HuH-7.5 (cell line): Measurements from ENCODE around the gene SLC41A3.
"Not testable (repeated sequence)": the region's sequence is repeated elsewhere in the genome, so short reads cannot be mapped to it uniquely, and the experiment has no call there.

Experiments
- DNase-seq: peaks from one replicate; pipeline ENCODE4 v3.0.0; 2011; ENCODE audit warnings: low spot score

The SLC41A3 gene

DNA sequence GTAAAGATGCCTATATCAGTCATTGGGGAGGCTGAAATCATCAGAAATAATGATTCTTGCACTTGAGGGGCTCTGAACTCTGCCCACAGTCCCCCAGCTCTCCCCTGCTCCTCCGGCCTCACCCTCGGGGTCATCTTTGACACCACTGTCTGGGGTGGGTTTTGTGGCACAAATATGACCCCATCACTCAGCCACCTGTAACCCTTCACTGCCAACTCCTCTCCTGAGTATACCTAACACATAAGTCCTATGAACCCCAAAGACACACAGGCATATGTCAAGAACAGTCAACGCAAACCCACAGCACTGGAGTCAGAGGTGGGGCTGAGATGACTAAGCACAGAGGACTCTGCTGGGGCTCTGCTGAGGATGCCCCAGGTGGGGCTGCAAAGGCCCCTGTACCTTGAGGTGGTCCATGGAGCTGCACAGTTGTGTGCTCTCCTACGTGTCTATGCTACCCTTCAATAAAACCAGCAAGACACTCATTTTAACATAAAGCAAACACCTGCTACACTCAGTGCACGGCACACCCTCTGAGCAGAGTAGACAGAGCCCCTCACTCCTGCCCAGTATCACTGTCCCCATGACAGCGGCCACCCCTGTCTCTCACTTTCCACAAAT lies 29.9 kb downstream of the SLC41A3 start:
- DNase-seq: no peak

DNA sequence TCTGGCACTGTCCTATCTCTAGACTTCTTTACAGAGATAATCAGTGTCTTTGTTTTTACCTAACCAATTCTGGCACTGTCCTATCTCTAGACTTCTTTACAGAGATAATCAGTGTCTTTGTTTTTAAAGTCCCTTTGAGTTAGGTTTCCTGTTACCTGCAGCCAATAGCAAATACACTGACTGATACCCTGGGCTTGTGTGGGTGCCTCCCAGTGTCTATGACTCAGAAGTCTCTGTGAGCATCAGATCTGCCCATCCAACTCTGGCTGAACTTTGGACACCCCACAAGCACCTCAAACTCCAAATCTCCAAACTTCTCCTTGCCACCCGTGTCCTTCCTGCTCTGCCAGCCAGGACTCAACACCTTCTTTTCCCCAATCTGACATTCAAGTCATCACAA lies 30.4 kb downstream of the SLC41A3 start:
- no peak for DNase-seq

DNA sequence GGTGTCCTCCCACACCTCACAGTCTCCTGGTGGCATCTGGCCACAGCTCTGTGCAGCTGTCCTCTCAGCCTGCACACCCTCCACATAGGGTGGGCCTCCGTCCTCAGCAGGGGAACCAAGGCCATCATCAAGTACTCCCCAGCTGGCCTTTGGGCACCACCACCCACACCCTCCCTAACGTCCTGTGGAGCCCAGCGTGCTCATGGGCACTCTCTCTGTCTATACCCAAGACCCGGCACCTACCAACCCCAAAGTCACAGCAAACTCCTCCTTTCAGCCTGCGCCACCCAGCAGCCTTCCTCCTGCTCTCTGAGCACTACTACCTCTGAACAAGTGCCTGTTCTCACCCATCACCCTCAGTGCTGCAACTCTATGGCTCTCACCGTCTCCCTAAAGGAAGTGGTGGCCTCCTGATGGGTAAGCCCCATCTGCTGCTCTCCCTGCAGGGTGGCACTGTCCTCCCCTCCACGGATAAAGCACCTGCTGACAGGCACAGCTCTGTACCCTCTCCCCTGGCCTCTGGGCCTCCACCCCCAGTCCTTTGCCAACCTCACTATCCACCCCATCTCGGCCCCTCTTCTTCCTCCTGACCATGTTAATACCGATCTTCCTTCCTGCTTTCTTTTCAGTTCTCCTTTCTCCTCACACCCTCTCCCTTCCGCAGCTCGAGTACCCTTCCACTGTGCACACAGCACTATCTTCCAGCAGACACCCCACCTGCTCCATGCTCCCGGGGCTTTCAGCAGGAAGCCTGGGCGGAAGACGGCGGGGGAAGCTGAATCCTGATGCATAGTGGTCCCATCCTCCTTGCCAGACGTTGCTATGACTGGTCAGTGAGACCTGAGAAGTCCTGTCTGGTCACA lies 31.5 kb downstream of the SLC41A3 start:
- DNase-seq: no peak

DNA sequence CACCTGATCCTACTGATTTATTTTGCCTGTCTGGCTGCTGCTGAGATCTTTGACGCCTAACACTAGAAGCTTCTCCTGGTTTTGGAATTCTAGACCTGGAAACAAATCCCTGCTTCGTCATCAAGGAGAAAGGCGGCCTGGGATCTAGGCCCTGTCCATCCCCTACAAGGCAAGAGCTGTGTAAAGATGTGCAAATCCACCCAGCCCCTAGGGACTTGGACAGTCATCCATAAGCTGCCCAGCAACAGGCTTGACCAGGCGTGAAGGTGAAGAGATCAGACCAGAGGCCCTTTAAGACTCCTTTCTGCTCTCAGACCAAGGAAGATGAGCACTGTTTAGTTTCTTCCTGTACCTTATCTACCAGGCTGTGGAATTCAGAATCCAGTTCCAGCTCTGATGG lies 32.2 kb downstream of the SLC41A3 start:
- no peak for DNase-seq

DNA sequence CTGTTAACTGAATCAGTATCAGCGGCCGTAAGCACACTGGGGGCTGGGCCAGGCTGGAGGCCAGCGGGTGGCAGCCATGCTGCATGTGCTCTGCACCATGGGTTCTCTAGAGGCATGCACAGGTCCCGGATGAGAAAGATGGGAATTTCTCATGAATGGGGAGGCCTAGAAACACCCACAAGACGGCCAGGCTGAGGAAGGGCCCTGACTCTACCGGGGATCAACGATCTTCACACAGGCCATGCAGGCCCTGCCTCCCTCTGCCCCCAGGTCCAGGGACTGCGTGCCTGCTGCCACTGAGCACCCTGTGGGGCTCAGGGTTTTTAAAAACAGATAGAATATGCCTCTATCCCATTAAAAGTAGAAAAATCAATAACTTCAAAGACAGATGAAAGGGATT lies 32.7 kb downstream of the SLC41A3 start:
- DNase-seq: no peak

DNA sequence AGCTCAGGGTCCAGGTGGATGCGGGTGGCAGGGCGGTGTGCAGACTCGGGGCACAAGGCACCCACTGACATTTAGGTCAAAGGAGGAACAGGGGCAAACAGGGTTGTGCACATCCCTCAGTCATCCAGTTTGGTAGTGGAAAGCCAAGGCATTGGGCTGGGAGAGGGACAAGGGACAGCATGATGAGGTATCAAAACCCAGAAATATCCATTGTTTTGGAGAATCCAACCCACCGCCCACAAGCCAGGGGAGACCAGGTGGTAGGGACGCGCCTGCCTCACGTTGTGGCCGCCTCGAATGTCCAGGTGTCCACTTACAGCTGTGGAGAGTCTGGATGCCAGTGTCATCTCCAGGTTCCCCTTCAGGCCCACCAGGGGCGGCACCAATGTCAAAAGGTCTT lies 33.3 kb downstream of the SLC41A3 start:
- DNase-seq: no peak

DNA sequence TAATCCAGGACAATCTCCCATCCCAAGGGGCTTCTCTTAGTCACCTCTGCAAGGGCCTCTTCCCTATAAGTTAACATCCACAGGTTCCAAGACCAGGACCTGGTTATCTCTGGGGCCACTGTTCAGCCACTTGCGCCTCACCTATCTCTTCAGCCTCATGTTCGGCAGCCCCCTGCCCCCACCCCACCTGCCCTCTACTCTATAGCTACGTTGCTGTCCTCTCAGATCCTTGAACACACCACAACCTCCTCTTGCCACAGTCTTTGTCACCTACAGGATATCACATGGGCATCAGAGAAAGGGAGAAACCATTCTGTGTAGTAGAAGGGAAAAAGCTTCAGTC lies 33.9 kb downstream of the SLC41A3 start:
- DNase-seq: no peak

DNA sequence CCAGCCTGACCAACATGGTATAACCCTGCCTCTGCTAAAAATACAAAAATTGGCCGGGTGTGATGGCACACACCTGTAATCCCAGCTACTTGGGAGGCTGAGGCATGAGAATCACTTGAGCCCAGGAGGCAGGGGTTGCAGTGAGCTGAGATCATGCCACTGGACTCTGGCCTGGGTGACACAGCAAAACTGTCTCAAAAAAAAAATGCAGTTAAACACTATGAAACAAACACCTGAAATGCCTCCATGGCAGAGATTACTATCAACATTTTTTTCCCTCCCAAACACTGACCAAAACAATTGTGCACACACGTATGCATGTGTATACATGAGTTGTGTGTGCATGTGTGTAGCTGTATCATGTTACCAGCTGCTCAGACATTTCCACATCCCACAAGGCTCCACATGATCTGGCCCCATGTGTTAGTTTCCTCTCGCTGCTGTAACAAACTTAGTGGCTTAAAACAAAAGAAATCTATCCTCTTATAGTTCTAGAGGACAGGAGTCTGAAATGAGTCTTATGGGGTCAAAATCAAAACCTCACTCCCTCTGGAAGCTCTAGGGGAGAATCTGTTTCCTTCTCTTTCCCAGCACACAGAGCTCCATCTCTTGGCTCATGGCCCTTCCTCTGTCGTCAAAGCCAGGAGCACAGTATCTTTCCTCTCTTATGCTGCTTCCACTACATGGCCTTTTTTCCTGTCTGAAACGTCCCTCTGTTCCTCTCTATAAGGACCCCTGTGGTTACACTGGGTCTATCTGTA lies 34.5 kb downstream of the SLC41A3 start:
- no peak for DNase-seq

DNA sequence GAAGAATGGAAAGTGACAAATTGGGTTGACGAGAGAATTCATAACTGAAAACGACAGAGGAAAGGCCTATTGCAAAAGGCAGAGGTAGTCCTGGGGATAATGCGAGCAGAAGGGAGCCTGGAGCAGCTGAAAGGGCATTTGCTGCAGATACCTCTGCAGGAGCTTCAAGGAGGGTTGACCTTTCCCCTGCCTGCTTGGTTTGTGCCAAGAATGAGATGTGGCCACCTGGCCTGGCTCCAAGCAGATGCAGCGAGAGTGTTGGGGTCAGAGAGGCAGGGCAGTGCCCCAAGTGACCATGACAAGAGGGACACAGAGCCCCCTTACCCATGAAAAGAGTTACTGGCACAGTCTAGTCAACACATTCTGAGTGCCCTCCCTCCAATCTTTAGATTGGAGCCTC lies 43.5 kb downstream of the SLC41A3 start:
- no peak for DNase-seq

DNA sequence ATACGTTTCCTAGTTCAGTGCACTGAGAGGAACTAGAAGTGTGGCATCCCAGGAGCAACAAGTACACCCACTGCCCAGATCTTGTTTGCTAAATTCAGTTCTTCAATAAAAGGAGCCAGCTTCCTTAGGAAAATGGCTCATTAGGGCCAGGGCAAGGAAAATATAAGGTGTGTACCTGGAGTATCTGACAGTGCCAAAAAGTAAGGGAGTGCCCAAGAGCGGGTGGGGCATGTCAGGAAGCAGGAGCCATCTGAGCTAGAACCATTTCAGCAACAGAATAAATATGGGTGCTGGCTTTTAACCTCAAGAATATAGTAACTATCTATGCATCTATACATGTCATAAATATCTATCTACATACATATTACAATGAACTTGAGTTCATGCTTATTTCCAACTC lies 44.1 kb downstream of the SLC41A3 start:
- DNase-seq: no peak

DNA sequence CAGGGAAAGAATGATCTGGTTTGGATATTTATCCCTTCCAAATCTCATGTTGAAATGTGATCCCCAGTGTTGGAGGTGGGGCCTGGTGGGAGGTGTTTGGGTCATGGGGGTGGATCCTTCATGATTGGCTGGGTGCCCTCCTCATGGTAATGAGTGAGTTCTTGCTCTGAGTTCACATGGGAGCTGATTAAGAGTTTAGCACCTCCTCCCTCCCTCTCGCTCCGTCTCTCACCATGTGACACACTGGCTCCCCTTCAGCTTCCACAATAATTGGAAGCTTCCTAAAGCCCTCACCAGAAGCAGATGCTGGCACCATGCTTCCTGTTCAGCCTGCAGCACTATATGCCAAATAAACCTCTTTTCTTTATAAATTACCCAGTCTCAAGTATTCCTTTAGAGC lies 45.1 kb downstream of the SLC41A3 start:
- DNase-seq: not testable (repeated sequence)

DNA sequence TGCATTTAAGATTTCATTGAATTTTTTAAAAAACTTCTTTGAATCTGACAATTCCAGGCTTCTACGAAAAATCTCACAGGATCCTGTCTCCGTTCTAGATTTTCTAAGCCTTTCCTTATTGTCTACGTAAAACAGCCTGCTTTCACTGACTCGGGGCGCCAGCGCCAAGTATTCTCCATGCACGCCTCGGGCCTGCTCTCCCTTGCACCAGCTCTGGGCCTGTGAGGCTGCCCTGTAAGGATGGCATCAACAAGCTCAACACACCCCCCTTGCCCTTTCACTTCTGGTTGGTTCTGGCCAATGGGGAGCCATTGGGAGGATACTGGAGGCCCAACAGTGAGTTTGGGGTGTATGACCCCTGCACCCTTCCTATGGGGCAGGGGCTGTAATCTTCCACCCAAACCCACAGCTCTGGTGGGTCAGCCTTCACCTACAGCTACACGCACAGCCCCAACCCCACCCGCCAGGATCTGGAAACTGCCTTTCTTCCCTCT lies 47.8 kb downstream of the SLC41A3 start:
- DNase-seq: no peak

DNA sequence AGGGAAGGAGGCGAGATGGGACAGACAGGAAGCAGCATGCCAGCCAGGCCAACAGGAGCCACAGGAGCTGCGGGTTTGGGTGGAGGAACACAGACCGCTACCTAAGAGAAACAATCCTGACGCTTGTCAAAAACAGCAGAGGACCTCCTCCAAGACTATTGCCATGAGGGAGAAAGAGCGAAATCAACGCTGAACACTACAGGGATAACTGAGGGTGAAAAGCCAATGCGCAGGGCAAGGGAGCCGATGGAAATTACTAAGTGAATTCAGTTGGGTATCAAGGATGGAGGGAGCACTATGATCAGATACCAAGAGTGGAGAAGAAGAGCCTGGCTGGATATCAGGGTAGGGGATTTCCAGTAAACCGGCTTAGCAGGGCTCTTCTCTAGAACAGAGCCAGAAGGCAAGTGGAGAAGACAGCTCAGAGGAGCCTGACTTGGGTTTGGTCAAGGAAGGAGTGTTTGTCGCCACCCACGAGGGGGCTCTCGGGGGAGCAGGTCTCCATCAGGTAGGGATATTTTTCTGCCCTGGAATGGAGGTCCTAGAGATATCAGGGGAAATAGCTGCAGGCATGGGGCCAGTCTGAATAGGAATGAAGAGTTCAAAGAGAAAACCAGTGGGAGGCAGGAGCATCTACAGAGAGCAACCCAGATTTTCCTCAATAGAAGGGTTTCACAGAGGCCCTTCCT lies 48.4 kb downstream of the SLC41A3 start:
- no peak for DNase-seq

DNA sequence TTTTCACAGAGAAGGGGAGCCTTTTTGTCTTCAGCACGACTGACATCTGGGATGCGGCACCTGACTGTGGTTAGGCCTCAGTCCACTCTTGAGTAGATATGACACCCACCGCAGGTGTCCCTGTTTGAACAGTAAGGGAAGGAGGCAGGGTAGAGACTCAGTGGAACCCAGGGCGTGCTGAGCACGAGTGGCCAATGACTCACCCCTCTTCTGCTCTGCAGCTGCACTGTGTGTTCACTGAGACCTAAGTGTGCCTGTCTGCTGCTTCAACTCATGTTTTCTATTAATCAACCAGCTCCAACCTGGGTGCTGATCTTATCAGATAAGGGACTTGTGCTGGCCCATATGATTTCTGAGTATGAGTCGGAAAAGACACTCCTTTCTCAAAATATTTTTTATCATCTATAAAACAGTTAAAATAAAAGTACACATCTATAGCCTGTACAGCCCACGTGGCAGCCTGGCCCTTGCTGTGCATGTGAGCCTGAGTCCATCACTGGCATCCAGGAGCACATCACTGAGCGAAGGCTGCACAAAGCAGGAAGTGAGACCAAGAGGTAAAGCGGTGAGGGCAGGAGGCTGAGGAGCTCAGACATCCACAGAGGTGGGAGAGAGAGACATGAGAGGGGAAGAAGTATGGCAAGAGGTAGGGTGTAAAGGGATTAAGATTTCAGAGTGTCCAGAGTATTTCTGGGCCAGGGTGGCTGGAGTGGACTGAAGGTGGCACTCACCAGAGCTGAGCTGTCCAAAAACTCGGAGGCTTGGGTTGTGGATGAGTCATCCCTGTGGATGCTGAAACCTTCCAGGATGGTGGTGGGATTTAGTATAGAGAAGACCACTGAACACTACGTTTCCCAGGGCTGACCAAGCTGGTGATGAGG lies 49.2 kb downstream of the SLC41A3 start:
- DNase-seq: no peak

DNA sequence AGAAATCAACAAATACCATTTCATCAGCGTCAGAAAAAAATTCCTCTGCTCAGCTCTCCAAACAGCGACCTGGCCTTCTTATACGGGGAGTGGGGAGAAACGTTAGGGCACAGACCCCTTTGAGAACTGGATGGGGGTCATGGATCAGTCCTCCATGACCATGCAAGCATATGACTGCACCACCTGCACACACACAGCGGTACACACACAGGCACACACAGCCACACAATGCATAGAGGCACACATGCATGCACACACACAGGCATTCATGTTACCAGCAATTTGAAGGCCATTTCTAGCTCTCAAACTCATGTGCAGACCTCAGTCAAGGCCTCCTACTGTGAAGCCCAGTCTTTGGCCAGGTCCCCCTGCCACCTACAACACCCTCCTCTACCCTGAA lies 50.2 kb downstream of the SLC41A3 start:
- no peak for DNase-seq

DNA sequence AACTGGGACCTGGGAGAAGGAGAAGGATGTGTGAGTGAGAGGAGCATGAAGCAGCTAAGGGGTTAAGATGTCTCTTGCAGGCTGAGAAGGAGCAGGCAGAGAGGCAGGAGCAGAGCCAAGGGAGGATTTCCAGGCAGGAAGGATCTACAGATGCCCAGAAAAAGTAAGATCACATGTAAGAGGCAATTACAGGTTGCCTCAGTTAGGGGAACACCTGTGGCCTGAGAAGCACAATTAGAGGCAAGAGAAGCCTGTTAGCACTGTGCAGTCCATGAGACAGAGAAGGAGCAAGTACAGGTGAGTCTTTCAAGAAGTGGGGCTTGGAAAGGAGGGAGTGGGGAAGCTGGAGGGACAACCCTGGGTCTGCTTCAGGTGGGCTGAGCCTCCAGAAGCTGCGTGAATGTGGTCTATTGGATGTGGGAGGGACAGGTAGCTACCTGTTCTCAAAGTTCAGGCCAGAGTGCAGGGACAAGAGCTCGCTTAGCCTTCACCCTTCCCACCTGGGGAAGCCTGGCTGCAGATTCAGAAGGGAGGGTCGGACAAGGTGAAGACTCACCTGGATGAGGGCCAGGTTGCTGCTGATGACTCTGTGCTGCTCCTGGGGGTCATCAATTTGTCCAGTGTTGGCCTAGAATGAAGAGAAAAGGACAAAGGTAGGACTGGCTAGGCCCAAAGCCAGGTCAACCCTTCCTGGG lies 50.7 kb downstream of the SLC41A3 start:
- DNase-seq: no peak

DNA sequence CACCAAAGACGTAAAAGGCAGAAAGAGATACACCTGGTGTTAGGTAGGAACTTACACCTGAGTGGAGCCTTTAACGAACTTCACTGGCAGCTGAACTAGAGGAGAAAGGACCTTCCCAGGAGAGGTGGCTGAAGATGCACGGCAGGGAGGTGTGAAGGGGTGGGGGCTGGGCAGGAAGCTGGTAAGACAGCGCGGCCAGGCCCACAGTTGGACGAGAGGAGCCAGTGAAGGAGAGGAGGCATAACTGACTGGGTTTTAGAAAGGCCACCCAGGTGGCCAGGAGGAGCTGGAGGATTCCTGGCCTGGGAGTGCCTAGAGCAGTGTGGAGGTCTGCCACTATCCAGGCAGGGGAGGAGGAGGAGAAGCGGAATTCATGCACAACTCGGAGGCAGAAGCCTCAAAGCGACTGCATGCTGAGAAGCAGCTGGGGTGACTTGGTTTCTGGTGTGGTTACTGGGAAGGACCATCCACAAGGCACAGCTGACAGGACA lies 51.9 kb downstream of the SLC41A3 start:
- no peak for DNase-seq

DNA sequence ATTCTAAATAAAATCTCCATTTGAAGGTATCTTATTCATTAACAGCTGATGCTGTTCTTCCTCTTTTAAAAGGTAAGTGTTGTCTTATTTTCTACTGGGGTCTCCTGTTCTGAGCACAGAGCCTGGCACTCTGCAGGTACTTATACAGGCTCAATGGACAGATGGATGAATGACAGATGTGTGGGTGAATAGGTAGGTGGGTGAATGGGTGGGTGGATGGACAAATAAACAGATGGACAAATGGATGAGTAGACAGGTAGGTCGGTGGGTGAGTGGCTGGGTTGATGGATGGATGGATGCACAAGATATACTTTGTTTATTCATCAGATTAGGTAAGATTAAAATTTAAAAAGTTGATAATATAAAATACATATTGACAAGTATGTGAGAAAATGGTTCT lies 53.5 kb downstream of the SLC41A3 start:
- DNase-seq: no peak

DNA sequence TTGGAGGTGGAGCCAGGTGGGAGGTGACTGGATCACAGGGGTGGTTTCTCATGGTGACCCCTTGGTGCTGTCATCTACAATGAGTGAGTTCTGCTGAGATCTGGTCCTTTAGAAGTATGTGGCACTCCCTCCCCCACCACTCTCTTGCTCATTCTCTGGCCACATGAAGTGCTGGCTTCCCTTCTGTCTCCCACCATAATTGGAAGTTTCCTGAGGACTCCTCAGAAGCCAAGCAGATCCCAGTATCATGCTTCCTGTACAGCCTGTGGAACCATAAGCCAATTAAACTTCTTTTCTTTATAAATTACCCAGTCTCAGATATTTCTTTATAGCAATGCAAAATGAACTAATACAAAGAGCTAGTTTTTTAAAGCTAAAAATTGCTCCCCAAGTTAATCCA lies 54.7 kb downstream of the SLC41A3 start:
- DNase-seq: no peak

DNA sequence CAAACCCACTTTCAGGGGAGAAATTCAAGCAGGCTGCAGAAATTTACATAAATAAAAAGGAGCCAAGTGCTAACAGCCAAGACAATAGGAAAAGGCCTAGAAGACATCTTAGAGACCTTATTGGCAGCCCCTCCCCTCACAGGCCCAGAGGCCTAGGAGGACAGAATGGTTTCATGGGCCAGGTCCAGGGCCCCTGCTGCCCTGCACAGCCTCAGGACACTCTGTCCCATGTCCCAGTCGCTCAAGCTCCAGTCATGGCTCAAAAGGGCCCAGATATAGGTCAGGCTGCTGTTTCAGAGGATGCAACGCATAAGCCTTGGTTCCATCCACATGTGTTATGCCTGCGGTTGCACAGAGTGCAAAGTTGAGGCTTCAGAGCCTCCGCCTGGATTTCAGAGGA lies 55.8 kb downstream of the SLC41A3 start:
- DNase-seq: no peak

DNA sequence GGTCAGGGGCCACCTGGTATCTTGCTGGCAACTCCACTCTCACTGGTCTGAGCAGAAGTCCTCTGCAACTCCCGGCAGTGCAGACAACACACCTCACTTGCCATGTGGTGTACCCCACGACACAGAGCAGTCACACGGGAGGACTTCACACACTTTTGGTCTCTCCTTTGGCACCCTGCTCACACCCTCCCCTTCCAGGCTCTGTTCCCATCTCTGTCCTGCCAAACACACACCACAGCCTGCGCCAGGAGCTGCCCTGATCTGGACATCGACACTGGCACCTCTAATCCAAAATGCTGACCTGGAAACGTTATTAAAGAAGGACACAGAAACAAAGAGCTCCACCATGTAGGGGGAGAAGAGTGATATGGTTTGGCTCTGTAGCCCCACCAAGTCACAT lies 57.2 kb downstream of the SLC41A3 start:
- DNase-seq: no peak
